Stimulated activated CD4-positive, alpha-beta T cell treated with anti-CD3 and anti-CD28 coated beads, Interleukin-15, amount 100 ng/mL, for 24 hours (primary cell): ENCODE measurements around the gene HDAC4.

ENCODE experiments used
- DNase-seq: peaks from one replicate; pipeline ENCODE4 v3.0.0-alpha.2; 2020

The HDAC4 gene

GRCh38 chr2:239263231-239263630 is 137.6 kb downstream of the HDAC4 start:
- no peak for DNase-seq

GRCh38 chr2:239262484-239263230 is 138.2 kb downstream of the HDAC4 start:
- no peak for DNase-seq

- DNase-seq, result no peak
Observed at GRCh38 chr2:239261796-239262483, 138.9 kb downstream of the HDAC4 start.

GRCh38 chr2:239261356-239261755 is 139.5 kb downstream of the HDAC4 start:
- no peak for DNase-seq

- no peak for DNase-seq
Observed at GRCh38 chr2:239260546-239261327, 140.1 kb downstream of the HDAC4 start.

- peak; percentile 42 for DNase-seq
Observed at GRCh38 chr2:239259603-239260298, 141.1 kb downstream of the HDAC4 start.

GRCh38 chr2:239259173-239259572 is 141.6 kb downstream of the HDAC4 start:
- no peak for DNase-seq

GRCh38 chr2:239258248-239258647 is 142.6 kb downstream of the HDAC4 start:
- DNase-seq, result peak; percentile 30

- DNase-seq, result peak; percentile 36
Observed at GRCh38 chr2:239257511-239257937, 143.3 kb downstream of the HDAC4 start.

- DNase-seq, result no peak
Observed at GRCh38 chr2:239256350-239256743, 144.5 kb downstream of the HDAC4 start.

GRCh38 chr2:239255628-239256349 is 145.0 kb downstream of the HDAC4 start:
- no peak for DNase-seq

GRCh38 chr2:239255218-239255617 is 145.6 kb downstream of the HDAC4 start:
- DNase-seq, result no peak

- DNase-seq, result no peak
Observed at GRCh38 chr2:239253701-239254436, 147.0 kb downstream of the HDAC4 start.

- DNase-seq, result no peak
Observed at GRCh38 chr2:239253264-239253663, 147.6 kb downstream of the HDAC4 start.

GRCh38 chr2:239252801-239253200 is 148.0 kb downstream of the HDAC4 start:
- DNase-seq, result no peak

- no peak for DNase-seq
Observed at GRCh38 chr2:239252393-239252792, 148.4 kb downstream of the HDAC4 start.

- DNase-seq, result no peak
Observed at GRCh38 chr2:239251971-239252370, 148.8 kb downstream of the HDAC4 start.

GRCh38 chr2:239250216-239251081 is 150.4 kb downstream of the HDAC4 start:
- no peak for DNase-seq

GRCh38 chr2:239249776-239250175 is 151.0 kb downstream of the HDAC4 start:
- DNase-seq, result no peak

GRCh38 chr2:239249048-239249447 is 151.8 kb downstream of the HDAC4 start:
- DNase-seq, result no peak
